ENCODE results near the gene ITPR1. TPM values are rescaled to one million over a fixed set of nuclear protein-coding genes. Genes with fewer than 3 reads are reported as not detected.
"Not testable (repeated sequence)": the region's sequence is repeated elsewhere in the genome, so short reads cannot be mapped to it uniquely, and the experiment has no call there.

ITPR1 gene
- total RNA-seq, 1 donor from 2014 or later = 11.2 TPM

GRCh38 chr3:4587838-4588105, 94.6 kb downstream of the ITPR1 start:
- Mint-ChIP-seq H3K27ac (no peak overlapping the region), H3K9me3 (ENCODE audit: low read depth) (peaks cover 4% of the 10 kb centered on the region), H3K36me3 (ENCODE audit: insufficient read depth) (no peaks in the 10 kb centered on the region), H3K27me3 (peaks cover 4% of the 10 kb centered on the region), H3K4me1 (ENCODE audit: low read depth) (no peaks in the 10 kb centered on the region), H3K4me3 (ENCODE audit: low read depth) (no peak overlapping the region)
- no peak for DNase-seq (ENCODE audit: low spot score, unreplicated experiment)
- TF ChIP-seq, protein P1, sequence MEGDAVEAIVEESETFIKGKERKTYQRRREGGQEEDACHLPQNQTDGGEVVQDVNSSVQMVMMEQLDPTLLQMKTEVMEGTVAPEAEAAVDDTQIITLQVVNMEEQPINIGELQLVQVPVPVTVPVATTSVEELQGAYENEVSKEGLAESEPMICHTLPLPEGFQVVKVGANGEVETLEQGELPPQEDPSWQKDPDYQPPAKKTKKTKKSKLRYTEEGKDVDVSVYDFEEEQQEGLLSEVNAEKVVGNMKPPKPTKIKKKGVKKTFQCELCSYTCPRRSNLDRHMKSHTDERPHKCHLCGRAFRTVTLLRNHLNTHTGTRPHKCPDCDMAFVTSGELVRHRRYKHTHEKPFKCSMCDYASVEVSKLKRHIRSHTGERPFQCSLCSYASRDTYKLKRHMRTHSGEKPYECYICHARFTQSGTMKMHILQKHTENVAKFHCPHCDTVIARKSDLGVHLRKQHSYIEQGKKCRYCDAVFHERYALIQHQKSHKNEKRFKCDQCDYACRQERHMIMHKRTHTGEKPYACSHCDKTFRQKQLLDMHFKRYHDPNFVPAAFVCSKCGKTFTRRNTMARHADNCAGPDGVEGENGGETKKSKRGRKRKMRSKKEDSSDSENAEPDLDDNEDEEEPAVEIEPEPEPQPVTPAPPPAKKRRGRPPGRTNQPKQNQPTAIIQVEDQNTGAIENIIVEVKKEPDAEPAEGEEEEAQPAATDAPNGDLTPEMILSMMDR (IDR thresholded peaks at IDR 0.05; ENCODE audit: unreplicated experiment) = no peak

DNA sequence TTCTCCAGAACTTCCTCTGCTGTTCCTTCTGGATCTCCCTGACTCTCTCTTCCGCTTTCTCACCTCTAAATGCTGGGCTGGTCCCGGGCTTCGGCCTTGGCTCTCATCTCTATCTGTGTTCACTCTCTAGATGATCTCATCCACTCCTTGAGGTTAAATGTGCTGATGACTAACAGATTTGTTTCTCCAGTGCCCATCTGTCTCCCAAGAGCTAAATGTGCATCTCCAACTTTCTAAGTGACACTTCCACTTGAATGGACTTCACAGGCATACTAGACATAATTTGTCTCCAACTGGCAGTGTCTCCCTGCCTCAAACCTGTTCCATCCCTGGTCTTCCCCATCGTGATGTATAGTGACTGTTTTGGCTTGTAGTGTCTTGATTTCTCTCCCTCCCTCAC, 95.3 kb downstream of the ITPR1 start:
- Mint-ChIP-seq H3K36me3 (ENCODE audit: insufficient read depth) (no peaks in the 10 kb centered on the region), H3K9me3 (ENCODE audit: low read depth) (peaks cover 4% of the 10 kb centered on the region), H3K27ac (no peak overlapping the region), H3K4me3 (ENCODE audit: low read depth) (no peak overlapping the region), H3K4me1 (ENCODE audit: low read depth) (no peaks in the 10 kb centered on the region), H3K27me3 (peaks cover 4% of the 10 kb centered on the region)
- TF ChIP-seq, protein P1 (IDR thresholded peaks at IDR 0.05; ENCODE audit: unreplicated experiment) = no peak
- no peak for DNase-seq (ENCODE audit: low spot score, unreplicated experiment)

GRCh38 chr3:4589475-4590097, 96.4 kb downstream of the ITPR1 start:
- TF ChIP-seq, protein P1 (IDR thresholded peaks at IDR 0.05; ENCODE audit: unreplicated experiment) = no peak
- Mint-ChIP-seq H3K4me3 (ENCODE audit: low read depth) (no peak overlapping the region), H3K36me3 (ENCODE audit: insufficient read depth) (no peaks in the 10 kb centered on the region), H3K27me3 (no peaks in the 10 kb centered on the region), H3K27ac (no peak overlapping the region), H3K9me3 (ENCODE audit: low read depth) (peaks cover 4% of the 10 kb centered on the region), H3K4me1 (ENCODE audit: low read depth) (no peaks in the 10 kb centered on the region)
- no peak for DNase-seq (ENCODE audit: low spot score, unreplicated experiment)

DNA sequence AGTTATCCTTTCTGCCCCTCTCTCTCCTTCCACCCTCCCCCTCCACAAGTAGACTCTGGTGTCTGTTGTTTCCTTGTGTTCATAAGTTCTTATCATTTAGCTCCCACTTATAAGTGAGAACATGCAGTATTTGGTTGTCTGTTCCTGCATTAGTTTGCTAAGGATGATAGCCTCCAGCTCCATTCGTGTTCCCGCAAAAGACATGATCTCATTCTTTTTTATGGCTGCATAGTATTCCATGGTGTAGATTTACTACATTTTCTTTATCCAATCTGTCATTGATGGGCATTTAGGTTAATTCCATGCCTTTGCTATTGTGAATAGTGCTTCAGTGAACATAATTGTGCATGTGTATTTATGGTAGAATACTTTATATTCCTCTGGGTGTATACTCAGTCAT, 97.7 kb downstream of the ITPR1 start:
- H3K36me3 Mint-ChIP-seq (ENCODE audit: insufficient read depth); H3K4me1 Mint-ChIP-seq (ENCODE audit: low read depth); H3K27ac Mint-ChIP-seq; DNase-seq (ENCODE audit: low spot score, unreplicated experiment); H3K4me3 Mint-ChIP-seq (ENCODE audit: low read depth); H3K27me3 Mint-ChIP-seq; H3K9me3 Mint-ChIP-seq (ENCODE audit: low read depth): not testable (repeated sequence)

DNA sequence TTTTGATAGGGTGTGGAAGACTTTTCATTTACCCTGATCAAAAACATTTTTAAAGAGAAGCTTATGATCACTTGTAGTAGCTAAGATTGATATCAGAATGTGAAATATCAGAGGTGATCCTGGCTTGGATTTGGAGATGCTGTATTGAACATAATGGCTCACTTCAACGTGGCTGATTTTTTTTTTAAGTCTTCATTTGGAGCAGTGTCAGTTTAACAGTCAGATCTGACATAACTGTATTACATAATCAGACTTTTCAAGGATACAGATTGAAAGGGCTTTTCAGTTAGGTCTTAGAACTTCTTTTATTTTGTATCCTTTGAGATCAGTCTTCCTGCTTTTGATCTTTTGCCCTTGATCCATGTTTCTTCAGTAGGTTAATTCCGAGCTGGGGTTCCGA, 98.5 kb downstream of the ITPR1 start:
- no peaks in the 10 kb centered on the region for H3K27me3 Mint-ChIP-seq
- H3K4me1 Mint-ChIP-seq (ENCODE audit: low read depth) = no peaks in the 10 kb centered on the region
- TF ChIP-seq, protein P1 (IDR thresholded peaks at IDR 0.05; ENCODE audit: unreplicated experiment) = no peak
- peaks cover 4% of the 10 kb centered on the region for H3K9me3 Mint-ChIP-seq (ENCODE audit: low read depth)
- no peak for DNase-seq (ENCODE audit: low spot score, unreplicated experiment)
- H3K4me3 Mint-ChIP-seq (ENCODE audit: low read depth) = no peak overlapping the region
- no peaks in the 10 kb centered on the region for H3K36me3 Mint-ChIP-seq (ENCODE audit: insufficient read depth)
- no peak overlapping the region for H3K27ac Mint-ChIP-seq

DNA sequence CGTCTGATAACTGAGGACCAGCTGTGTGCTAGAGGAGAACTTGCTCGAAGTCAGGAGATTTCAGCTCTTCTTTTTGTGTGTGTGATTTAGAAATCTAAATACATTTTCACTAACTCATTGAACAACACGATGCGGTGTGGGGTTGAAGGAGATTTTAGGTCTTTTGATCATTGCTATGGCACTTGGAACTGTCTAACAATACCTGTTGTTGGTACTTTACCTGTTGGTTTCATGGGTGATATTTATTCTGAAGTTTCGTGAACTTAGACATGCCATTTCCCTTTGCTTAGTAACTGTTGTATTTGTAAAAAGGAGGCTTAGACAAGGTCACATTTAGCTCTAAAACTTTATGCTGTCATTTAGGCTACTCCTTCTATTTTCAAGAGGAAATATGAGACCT, 99.9 kb downstream of the ITPR1 start:
- Mint-ChIP-seq H3K27ac (no peak overlapping the region), H3K9me3 (ENCODE audit: low read depth) (peaks cover 4% of the 10 kb centered on the region), H3K4me3 (ENCODE audit: low read depth) (no peak overlapping the region), H3K36me3 (ENCODE audit: insufficient read depth) (no peaks in the 10 kb centered on the region), H3K27me3 (no peaks in the 10 kb centered on the region), H3K4me1 (ENCODE audit: low read depth) (no peaks in the 10 kb centered on the region)
- TF ChIP-seq, protein P1 (IDR thresholded peaks at IDR 0.05; ENCODE audit: unreplicated experiment) = no peak
- DNase-seq (ENCODE audit: low spot score, unreplicated experiment) = no peak
